NB4 (cell line): Measurements from ENCODE around the gene RPS27.

Experiments used
- MAX ChIP-seq: IDR thresholded peaks from 2 replicates; pipeline ENCODE4 v1.6.1; 2011; ENCODE audit warnings: low read depth, low read length
- MYC ChIP-seq: IDR thresholded peaks from 2 replicates; pipeline ENCODE4 v1.6.1; 2011; ENCODE audit warnings: low read depth, low read length
- POLR2A ChIP-seq: IDR thresholded peaks from 2 replicates; pipeline ENCODE4 v1.6.1; 2011; ENCODE audit warnings: mild to moderate bottlenecking; ENCODE audit not compliant: insufficient read length; ENCODE audit errors: extremely low read depth
- TF ChIP-seq, protein P1 (sequence below): IDR thresholded peaks from one replicate; pipeline ENCODE4 v1.5.1; 2012; ENCODE audit warnings: low read depth, low read length

- TF ChIP-seq, protein P1, sequence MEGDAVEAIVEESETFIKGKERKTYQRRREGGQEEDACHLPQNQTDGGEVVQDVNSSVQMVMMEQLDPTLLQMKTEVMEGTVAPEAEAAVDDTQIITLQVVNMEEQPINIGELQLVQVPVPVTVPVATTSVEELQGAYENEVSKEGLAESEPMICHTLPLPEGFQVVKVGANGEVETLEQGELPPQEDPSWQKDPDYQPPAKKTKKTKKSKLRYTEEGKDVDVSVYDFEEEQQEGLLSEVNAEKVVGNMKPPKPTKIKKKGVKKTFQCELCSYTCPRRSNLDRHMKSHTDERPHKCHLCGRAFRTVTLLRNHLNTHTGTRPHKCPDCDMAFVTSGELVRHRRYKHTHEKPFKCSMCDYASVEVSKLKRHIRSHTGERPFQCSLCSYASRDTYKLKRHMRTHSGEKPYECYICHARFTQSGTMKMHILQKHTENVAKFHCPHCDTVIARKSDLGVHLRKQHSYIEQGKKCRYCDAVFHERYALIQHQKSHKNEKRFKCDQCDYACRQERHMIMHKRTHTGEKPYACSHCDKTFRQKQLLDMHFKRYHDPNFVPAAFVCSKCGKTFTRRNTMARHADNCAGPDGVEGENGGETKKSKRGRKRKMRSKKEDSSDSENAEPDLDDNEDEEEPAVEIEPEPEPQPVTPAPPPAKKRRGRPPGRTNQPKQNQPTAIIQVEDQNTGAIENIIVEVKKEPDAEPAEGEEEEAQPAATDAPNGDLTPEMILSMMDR = no peak
- no peak for TF ChIP-seq MYC
- no peak for TF ChIP-seq POLR2A
- no peak for TF ChIP-seq MAX
Observed at GRCh38 chr1:153962088-153963029, 28.2 kb upstream of the RPS27 start.
